NOMO-1 (cell line): Measurements from ENCODE around the gene NEO1.

Experiments
- DNase-seq, 2 experiments: peaks; one replicate each; lab custom pipeline; 2025; ENCODE audit not compliant: unreplicated experiment in 2 of 2; lab: John Stamatoyannopoulos, UW

NEO1 gene

GRCh38 chr15:73325191-73325861, 273.1 kb downstream of the NEO1 start:
- no peak for DNase-seq

- no peak for DNase-seq
These were observed 273.9 kb downstream of the NEO1 start for GRCh38 chr15:73326157-73326556.

- no peak for DNase-seq
These were observed 276.0 kb downstream of the NEO1 start for GRCh38 chr15:73328149-73328820.

- DNase-seq = no peak
These were observed 276.7 kb downstream of the NEO1 start for GRCh38 chr15:73328981-73329380.

GRCh38 chr15:73329501-73330200, 277.4 kb downstream of the NEO1 start:
- no peak for DNase-seq

- no peak for DNase-seq
These were observed 278.2 kb downstream of the NEO1 start for GRCh38 chr15:73330206-73331051.

- no peak for DNase-seq
These were observed 279.2 kb downstream of the NEO1 start for GRCh38 chr15:73331501-73331900.

GRCh38 chr15:73331991-73332925, 280.0 kb downstream of the NEO1 start:
- no peak for DNase-seq

GRCh38 chr15:73333001-73333400, 280.7 kb downstream of the NEO1 start:
- DNase-seq = no peak

- DNase-seq = no peak
These were observed 281.8 kb downstream of the NEO1 start for GRCh38 chr15:73334086-73334485.

GRCh38 chr15:73335026-73335425, 282.8 kb downstream of the NEO1 start:
- DNase-seq = no peak

- DNase-seq = no peak
These were observed 283.2 kb downstream of the NEO1 start for GRCh38 chr15:73335471-73335870.

GRCh38 chr15:73336756-73337155, 284.5 kb downstream of the NEO1 start:
- no peak for DNase-seq

GRCh38 chr15:73337187-73337586, 284.9 kb downstream of the NEO1 start:
- DNase-seq = no peak

- no peak for DNase-seq
These were observed 285.8 kb downstream of the NEO1 start for GRCh38 chr15:73338058-73338457.

- no peak for DNase-seq
These were observed 286.5 kb downstream of the NEO1 start for GRCh38 chr15:73338606-73339374.

GRCh38 chr15:73340502-73341192, 288.4 kb downstream of the NEO1 start:
- DNase-seq = no peak

- DNase-seq = no peak
These were observed 289.8 kb downstream of the NEO1 start for GRCh38 chr15:73341886-73342600.
